Endothelial cell of umbilical vein (primary cell): ENCODE measurements around the gene TBL2. TPM values are rescaled to one million over a fixed set of nuclear protein-coding genes. Genes with fewer than 3 reads are reported as not detected.
"Not testable (repeated sequence)": the region's sequence is repeated elsewhere in the genome, so short reads cannot be mapped to it uniquely, and the experiment has no call there.

Source experiments
- BruUV-seq: library from RNA; stranded (reverse); fragments of 400-500 nt; replicated peaks from 2 replicates; lab custom pipeline; 2021; lab: Mats Ljungman, UMichigan
- CTCF ChIA-PET: fragments of 300-600, 350-600 bp; sonication (Branson Sonifier 250); formaldehyde crosslinking; loops from one replicate; lab custom pipeline; 2021; ENCODE audit warnings: antibody characterized with exemption, inconsistent platforms; lab: Charles Lee
- POLR2A ChIA-PET: fragments of 300-600, 350-600 bp; sonication (Branson Sonifier 250); formaldehyde crosslinking; loops from one replicate; lab custom pipeline; 2021; ENCODE audit warnings: antibody characterized with exemption, inconsistent platforms; lab: Charles Lee
- DNase-seq: peaks from one replicate; pipeline ENCODE4 v3.0.0-alpha.2; 2011; ENCODE audit warnings: low read depth, low spot score
- FAIRE-seq: peaks from 2 replicates; lab custom pipeline; 2011; peaks lifted over from hg19 to GRCh38; lab: Jason Lieb, UNC
- H2AFZ ChIP-seq: 2 replicates; pipeline ENCODE4 v1.6.0; 2012; ENCODE audit warnings: low read depth, low read length, control low read depth, inconsistent platforms
- H3K27ac ChIP-seq: 2 replicates; pipeline ENCODE4 v1.5.1; 2011; ENCODE audit warnings: low read depth, mild to moderate bottlenecking, control low read depth, low read length, moderate library complexity; ENCODE audit not compliant: insufficient read depth
- H3K27me3 ChIP-seq, 2 experiments: 2 replicates each; pipeline versions ENCODE4 v1.6.0 to v1.6.1; 2011; ENCODE audit warnings: low read length in 2 of 2, mixed read lengths in 1 of 2; ENCODE audit not compliant: control insufficient read depth in 2 of 2, insufficient read depth in 2 of 2
- H3K36me3 ChIP-seq, 2 experiments: 2 replicates in 1 of 2; 3 replicates in 1 of 2; pipeline ENCODE4 v1.5.1; 2011; ENCODE audit warnings: low read length in 2 of 2, mild to moderate bottlenecking in 1 of 2, moderate library complexity in 1 of 2; ENCODE audit not compliant: control insufficient read depth in 2 of 2, insufficient read depth in 2 of 2; ENCODE audit errors: extremely low read depth in 1 of 2
- H3K4me1 ChIP-seq: 3 replicates; pipeline ENCODE4 v1.5.1; 2011; ENCODE audit warnings: mild to moderate bottlenecking, low read length; ENCODE audit not compliant: control insufficient read depth, insufficient read depth; ENCODE audit errors: extremely low read depth
- H3K4me2 ChIP-seq: 2 replicates; pipeline ENCODE4 v1.6.1; 2011; ENCODE audit warnings: low read length, control low read depth, mixed read lengths; ENCODE audit not compliant: insufficient read depth
- H3K4me3 ChIP-seq, 3 experiments: fragments of 200-600 bp in 1 of 3; sonication (generic), shearing (Covaris generic) in 1 of 3; replicated peaks in 1 of 3; 2 replicates each; pipeline ENCODE4 v1.5.1; 2011 to 2016; ENCODE audit warnings: control low read depth in 3 of 3, low read length in 3 of 3, mild to moderate bottlenecking in 2 of 3, inconsistent platforms in 1 of 3, low read depth in 1 of 3, moderate library complexity in 1 of 3; ENCODE audit not compliant: insufficient read depth in 1 of 3
- H3K79me2 ChIP-seq: 2 replicates; pipeline ENCODE4 v1.6.0; 2012; ENCODE audit warnings: low read length, inconsistent platforms; ENCODE audit not compliant: control insufficient read depth, insufficient read depth
- H3K9ac ChIP-seq: replicated peaks from 2 replicates; pipeline ENCODE3; 2011; ENCODE audit warnings: low read length, control low read depth; ENCODE audit not compliant: insufficient read depth; ENCODE audit errors: extremely low read depth
- H3K9me1 ChIP-seq: replicated peaks from 3 replicates; pipeline ENCODE4 v1.6.0; 2011; ENCODE audit warnings: mild to moderate bottlenecking, low read length; ENCODE audit not compliant: control insufficient read depth, insufficient read depth; ENCODE audit errors: extremely low read depth
- H3K9me3 ChIP-seq: replicated peaks from 2 replicates; pipeline ENCODE4 v1.5.1; 2012; ENCODE audit warnings: low read length, inconsistent platforms; ENCODE audit not compliant: control insufficient read depth, insufficient read depth
- H4K20me1 ChIP-seq: replicated peaks from 2 replicates; pipeline ENCODE3; 2011; ENCODE audit warnings: mild to moderate bottlenecking, low read length; ENCODE audit not compliant: control insufficient read depth, insufficient read depth; ENCODE audit errors: extremely low read depth
- EZH2 ChIP-seq: IDR thresholded peaks from 2 replicates; pipeline ENCODE4 v1.6.1; 2012; ENCODE audit warnings: borderline replicate concordance, low read depth, mild to moderate bottlenecking, moderate library complexity, low read length, inconsistent platforms; ENCODE audit not compliant: severe bottlenecking
- FOS ChIP-seq: IDR thresholded peaks from 2 replicates; pipeline ENCODE4 v1.6.1; 2011; ENCODE audit warnings: mild to moderate bottlenecking, low read length, moderate library complexity, borderline replicate concordance; ENCODE audit not compliant: insufficient read depth
- GATA2 ChIP-seq: IDR thresholded peaks from 2 replicates; pipeline ENCODE4 v1.7.0; 2011; ENCODE audit warnings: low read depth, mild to moderate bottlenecking, moderate library complexity, mixed read lengths, low read length; ENCODE audit not compliant: insufficient read length, insufficient read depth
- JUN ChIP-seq: IDR thresholded peaks from 2 replicates; pipeline ENCODE4 v1.6.1; 2011; ENCODE audit warnings: borderline replicate concordance, low read depth; ENCODE audit not compliant: insufficient read length, insufficient read depth
- MYC ChIP-seq: IDR thresholded peaks from one replicate; pipeline ENCODE4 v1.6.1; 2011; ENCODE audit warnings: mild to moderate bottlenecking, low read depth, low read length
- POLR2A ChIP-seq: IDR thresholded peaks from 2 replicates; pipeline ENCODE4 v1.6.1; 2012; ENCODE audit warnings: low read depth, mild to moderate bottlenecking, control low read depth, low read length
- POLR2AphosphoS5 ChIP-seq: IDR thresholded peaks from 2 replicates; pipeline ENCODE4 v1.6.1; 2012; ENCODE audit warnings: low read depth, mild to moderate bottlenecking, control low read depth, low read length, moderate library complexity; ENCODE audit not compliant: insufficient read depth
- dilution Hi-C: fragments of 300-500 bp; cut with MboI; formaldehyde crosslinking; loops from one replicate; pipeline ENCODE4 v1.15.0; 2019; ENCODE audit warnings: low sequenced_read_pairs; ENCODE audit not compliant: extremely low pct_ligation_motif_present
- intact Hi-C: fragments of 100-400 bp; cut with micrococcal nuclease; formaldehyde crosslinking; loops from one replicate; pipeline ENCODE4 v1.10.0; 2022
- polyA plus RNA-seq, 4 experiments: library from polyadenylated mRNA; depleted of rRNA in 3 of 4; stranded (reverse) in 3 of 4; unstranded in 1 of 4; fragments of >200 nt; gene quantifications; 2 replicates each; pipeline versions ENCODE4 v1.2.1 to v1.2.3, GENCODE V29; 2011 to 2012; ENCODE audit warnings: missing spikeins in 1 of 4
- total RNA-seq: library from RNA; stranded (reverse); gene quantifications from 2 replicates; pipeline ENCODE4 v1.2.3, GENCODE V29; 2021
- TF ChIP-seq, protein P1 (sequence below): IDR thresholded peaks from 2 replicates; pipeline ENCODE4 v1.6.1; 2011; ENCODE audit not compliant: insufficient read depth, insufficient read length
- TF ChIP-seq, protein P2 (sequence below), 2 donors: IDR thresholded peaks; 1 replicate in 1 of 2; 2 replicates in 1 of 2; pipeline ENCODE4 v1.5.1; 2011; ENCODE audit warnings: low read length in 2 of 2, mild to moderate bottlenecking in 2 of 2, moderate library complexity in 2 of 2, control low read depth in 1 of 2, inconsistent platforms in 1 of 2, low read depth in 1 of 2; ENCODE audit not compliant: insufficient read depth in 1 of 2; ENCODE audit errors: extremely low read depth in 1 of 2

Gene TBL2
- total and polyA plus RNA-seq, 2 donors (not counting 3 experiments of a cell fraction or from before 2014, with no cell fraction given), result 38.6 to 48.4 TPM

DNA sequence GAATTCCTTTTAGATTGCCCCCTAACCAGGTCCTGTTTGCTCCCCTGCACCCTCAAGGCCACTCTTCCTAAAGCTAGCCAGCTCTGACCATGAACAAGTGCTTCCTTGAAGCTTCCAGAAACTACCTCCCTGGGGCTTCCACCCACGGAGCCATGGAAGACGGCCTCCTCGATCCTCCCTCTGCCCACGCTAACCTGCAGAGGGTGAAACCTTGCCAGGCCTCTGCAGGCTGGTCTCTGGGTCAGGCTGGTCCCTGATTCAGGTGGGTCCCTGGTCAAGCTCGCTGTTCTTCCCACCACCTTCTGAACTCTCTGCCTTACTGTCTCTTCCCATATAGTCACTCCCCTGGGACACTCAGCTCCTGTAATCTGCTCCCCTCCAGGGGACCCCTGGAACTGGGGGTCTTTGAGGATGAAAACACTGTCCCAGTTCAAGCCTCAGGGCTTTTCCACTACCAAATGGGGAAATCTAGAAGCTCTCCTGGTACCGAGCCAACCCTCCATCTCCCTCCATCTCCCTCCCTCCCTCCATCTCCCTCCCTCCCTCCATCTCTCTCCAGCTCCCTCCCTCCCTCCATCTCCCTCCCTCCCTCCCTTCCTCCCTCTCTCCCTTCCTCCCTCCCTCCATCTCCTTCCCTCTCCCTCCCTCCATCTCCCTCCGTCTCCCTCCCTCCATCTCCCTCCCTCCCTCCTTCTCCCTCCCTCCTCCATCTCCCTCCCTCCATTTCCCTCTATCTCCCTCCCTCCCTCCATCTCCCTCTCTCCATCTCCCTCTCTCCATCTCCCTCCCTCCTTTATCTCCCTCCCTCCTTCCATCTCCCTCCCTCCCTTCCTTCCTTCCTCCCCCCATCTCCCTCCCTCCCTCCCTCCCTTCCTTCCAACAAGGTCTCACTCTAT is 43.0 kb upstream of the TBL2 start:
- POLR2A ChIA-PET, result no interaction called here

DNA sequence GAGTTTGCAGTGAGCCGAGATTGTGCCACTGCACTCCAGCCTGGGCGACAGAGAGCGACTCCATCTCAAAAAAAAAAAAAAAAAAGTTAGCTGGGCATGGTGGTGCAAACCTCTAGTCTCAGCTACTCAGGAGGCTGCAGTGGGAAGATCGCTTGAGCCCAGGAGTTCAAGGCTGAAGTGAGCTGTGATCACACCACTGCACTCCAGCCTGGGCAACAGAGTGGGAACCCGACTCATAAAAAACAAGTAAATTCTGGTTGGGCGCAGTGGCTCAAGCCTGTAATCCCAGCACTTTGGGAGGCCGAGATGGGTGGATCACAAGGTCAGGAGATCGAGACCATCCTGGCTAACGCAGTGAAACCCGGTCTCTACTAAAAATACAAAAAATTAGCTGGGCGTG is 41.0 kb upstream of the TBL2 start:
- H3K4me2 ChIP-seq, DNase-seq, H3K9ac ChIP-seq, H2AFZ ChIP-seq, H3K36me3 ChIP-seq, H3K27ac ChIP-seq, H3K4me1 ChIP-seq, BruUV-seq, FAIRE-seq, H3K4me3 ChIP-seq, dilution Hi-C loops, H3K79me2 ChIP-seq, H3K9me1 ChIP-seq, POLR2A ChIA-PET, intact Hi-C loops, H3K9me3 ChIP-seq, H4K20me1 ChIP-seq: not testable (repeated sequence)
- peaks cover 21 to 22% of the 10 kb centered on the region in 2 experiments for H3K27me3 ChIP-seq
- CTCF ChIA-PET, result interaction anchor here (1.0 to 5.7 kb wide), 4 partner anchors 10 to 115 kb away, joined by 3 to 46 read pairs (median 6); no protein-coding TSS in a partner anchor

More for the DNA sequence above, 43.0 kb upstream of the TBL2 start:
- intact Hi-C loops, result no loop called here
- no peaks in the 10 kb centered on the region for H3K36me3 ChIP-seq
- no TSS peak for BruUV-seq
- no peak overlapping the region for H2AFZ ChIP-seq
- CTCF ChIA-PET, result interaction anchor here (1.0 to 2.6 kb wide), 5 partner anchors 8 to 104 kb away, joined by 3 to 22 read pairs (median 7); no protein-coding TSS in a partner anchor
- H3K27me3 ChIP-seq, result peaks cover 22 to 25% of the 10 kb centered on the region in 2 experiments
- H3K9me1 ChIP-seq, result no peaks in the 10 kb centered on the region
- H3K9ac ChIP-seq, result no peak overlapping the region
- no peaks in the 10 kb centered on the region for H3K9me3 ChIP-seq
- no peak overlapping the region for H3K27ac ChIP-seq
- DNase-seq (no peak), FAIRE-seq (no peak)
- no peak overlapping the region for H3K4me3 ChIP-seq
- no peaks in the 10 kb centered on the region for H4K20me1 ChIP-seq
- peaks cover 3% of the 10 kb centered on the region for H3K4me1 ChIP-seq
- H3K4me2 ChIP-seq, result no peak overlapping the region
- no peak for TF ChIP-seq POLR2A
- TF ChIP-seq JUN, result no peak
- no peak for TF ChIP-seq EZH2
- no peak for TF ChIP-seq POLR2AphosphoS5
- no peak for TF ChIP-seq FOS
- no peak for TF ChIP-seq MYC
- TF ChIP-seq, protein P1, sequence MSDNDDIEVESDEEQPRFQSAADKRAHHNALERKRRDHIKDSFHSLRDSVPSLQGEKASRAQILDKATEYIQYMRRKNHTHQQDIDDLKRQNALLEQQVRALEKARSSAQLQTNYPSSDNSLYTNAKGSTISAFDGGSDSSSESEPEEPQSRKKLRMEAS, result no peak
- TF ChIP-seq GATA2, result no peak
- TF ChIP-seq, protein P2, sequence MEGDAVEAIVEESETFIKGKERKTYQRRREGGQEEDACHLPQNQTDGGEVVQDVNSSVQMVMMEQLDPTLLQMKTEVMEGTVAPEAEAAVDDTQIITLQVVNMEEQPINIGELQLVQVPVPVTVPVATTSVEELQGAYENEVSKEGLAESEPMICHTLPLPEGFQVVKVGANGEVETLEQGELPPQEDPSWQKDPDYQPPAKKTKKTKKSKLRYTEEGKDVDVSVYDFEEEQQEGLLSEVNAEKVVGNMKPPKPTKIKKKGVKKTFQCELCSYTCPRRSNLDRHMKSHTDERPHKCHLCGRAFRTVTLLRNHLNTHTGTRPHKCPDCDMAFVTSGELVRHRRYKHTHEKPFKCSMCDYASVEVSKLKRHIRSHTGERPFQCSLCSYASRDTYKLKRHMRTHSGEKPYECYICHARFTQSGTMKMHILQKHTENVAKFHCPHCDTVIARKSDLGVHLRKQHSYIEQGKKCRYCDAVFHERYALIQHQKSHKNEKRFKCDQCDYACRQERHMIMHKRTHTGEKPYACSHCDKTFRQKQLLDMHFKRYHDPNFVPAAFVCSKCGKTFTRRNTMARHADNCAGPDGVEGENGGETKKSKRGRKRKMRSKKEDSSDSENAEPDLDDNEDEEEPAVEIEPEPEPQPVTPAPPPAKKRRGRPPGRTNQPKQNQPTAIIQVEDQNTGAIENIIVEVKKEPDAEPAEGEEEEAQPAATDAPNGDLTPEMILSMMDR (IDR thresholded peaks at IDR 0.05; ENCODE audit: extremely low read depth in 1 of 2, insufficient read depth in 1 of 2, low read depth in 1 of 2, low read length in 2 of 2), result no peak
- no peaks in the 10 kb centered on the region for H3K79me2 ChIP-seq
- dilution Hi-C loops, result no loop called here
